NB4 (cell line): Measurements from ENCODE around the gene PIK3R3.

Experiments used
- MAX ChIP-seq: IDR thresholded peaks from 2 replicates; pipeline ENCODE4 v1.6.1; 2011; ENCODE audit warnings: low read depth, low read length
- TF ChIP-seq, protein P1 (sequence below): IDR thresholded peaks from one replicate; pipeline ENCODE4 v1.5.1; 2012; ENCODE audit warnings: low read depth, low read length

- TF ChIP-seq MAX, result no peak
- TF ChIP-seq, protein P1, sequence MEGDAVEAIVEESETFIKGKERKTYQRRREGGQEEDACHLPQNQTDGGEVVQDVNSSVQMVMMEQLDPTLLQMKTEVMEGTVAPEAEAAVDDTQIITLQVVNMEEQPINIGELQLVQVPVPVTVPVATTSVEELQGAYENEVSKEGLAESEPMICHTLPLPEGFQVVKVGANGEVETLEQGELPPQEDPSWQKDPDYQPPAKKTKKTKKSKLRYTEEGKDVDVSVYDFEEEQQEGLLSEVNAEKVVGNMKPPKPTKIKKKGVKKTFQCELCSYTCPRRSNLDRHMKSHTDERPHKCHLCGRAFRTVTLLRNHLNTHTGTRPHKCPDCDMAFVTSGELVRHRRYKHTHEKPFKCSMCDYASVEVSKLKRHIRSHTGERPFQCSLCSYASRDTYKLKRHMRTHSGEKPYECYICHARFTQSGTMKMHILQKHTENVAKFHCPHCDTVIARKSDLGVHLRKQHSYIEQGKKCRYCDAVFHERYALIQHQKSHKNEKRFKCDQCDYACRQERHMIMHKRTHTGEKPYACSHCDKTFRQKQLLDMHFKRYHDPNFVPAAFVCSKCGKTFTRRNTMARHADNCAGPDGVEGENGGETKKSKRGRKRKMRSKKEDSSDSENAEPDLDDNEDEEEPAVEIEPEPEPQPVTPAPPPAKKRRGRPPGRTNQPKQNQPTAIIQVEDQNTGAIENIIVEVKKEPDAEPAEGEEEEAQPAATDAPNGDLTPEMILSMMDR, result no peak
These were observed 29.5 kb downstream of the PIK3R3 start for GRCh38 chr1:46102769-46103476.
